ENCODE measurements around the gene PDZD2.

GRCh38 chr5:32127711-32128110 lies 488.8 kb downstream of the PDZD2 start:
- TF ChIP-seq CTCF (IDR thresholded peaks at IDR 0.05) (no peak), POLR2A (IDR thresholded peaks at IDR 0.05) (no peak), POLR2AphosphoS5 (IDR thresholded peaks at IDR 0.05) (no peak)

Data from sigmoid colon (tissue), 4 donors.